KG1 (cell line): Measurements from ENCODE around the gene BPIFB3.
"Not testable (repeated sequence)": the region's sequence is repeated elsewhere in the genome, so short reads cannot be mapped to it uniquely, and the experiment has no call there.

ENCODE experiments used
- DNase-seq: peaks from one replicate; lab custom pipeline; 2025; lab: John Stamatoyannopoulos, UW

Gene BPIFB3

DNA sequence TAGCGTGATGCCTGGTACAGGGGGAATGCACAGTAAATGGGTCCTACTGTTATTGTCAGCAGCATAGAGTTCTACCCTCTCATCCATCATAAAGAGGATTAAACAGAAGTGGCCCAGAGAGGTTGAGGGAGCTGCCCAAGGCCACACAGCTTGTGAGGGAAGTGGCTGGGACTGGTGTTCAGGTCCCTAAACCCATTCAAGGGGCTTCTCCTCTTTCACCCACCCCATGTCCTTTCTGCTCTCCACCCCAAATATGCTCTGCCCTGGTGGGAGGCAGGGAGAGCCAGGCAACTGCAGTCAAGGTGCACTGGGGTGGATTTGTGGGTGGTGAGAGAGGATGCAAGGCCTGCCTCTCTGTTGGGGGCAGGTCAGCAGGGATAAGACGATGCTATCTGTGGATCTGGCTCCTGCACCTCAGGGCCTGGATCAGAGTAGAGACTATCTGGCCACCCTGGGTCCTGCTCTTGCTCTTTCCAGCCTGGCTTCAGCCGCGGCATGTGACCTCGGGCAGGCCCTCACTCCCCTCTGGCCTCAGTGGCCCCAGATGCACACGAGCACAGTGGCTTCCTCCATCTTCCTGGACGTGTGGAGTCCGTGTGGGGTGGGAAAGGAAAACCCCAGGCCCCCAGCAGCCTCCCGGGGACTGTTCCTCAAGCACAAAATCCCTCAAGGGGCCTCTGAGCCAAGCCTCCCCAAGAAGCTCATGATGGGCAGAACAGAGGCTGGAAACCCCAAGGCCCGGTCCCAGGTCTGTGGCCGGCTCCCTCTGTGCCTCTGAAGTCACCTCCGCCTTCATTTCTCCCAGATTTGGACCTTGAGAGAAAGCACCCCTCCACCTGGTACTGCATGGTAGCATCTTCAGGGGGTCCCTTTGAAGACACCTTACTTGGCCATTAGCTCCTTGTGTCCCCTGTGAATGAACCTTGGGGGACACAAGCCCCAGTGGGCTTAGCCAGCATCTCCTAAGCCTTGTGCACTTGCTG lies 25.6 kb upstream of the BPIFB3 start:
- DNase-seq = no peak

DNA sequence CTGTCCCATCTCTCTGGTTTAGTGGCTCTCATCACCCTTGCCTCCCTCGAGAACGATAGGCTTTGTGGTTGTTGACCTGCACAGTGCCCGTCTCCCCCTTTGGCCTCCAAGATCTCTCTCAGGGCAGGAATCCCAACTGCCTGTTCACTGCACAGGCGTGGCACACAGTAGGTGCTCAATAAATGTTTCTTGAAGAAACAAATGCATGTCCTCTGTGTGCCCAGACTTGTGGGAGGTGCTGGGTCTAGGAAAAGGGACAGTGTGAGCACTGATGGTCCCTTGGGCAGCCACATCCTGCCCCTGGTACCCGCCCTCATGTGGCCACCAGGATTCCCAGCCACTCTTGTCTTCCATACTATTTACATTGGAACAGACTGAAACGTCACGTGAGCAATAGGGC lies 24.8 kb upstream of the BPIFB3 start:
- DNase-seq = no peak

DNA sequence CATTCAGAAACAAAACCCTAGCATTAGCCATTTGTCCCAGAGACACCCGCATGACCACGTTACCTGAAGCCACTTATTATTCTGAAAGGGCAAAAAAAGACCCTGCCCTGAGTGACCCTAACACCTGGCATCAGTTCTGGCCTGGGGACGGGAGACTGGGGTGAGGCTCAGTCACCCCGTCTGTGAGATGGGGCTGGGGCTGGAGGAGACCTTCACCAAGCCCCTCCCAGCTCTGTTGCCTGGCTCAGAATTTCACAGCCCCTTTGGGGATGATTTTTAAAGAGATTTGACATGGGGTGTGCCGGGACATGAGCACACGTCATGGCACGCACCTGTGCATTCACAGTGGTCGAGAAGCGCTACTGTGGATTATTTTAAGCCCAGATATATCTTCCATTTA lies 23.6 kb upstream of the BPIFB3 start:
- DNase-seq = no peak

DNA sequence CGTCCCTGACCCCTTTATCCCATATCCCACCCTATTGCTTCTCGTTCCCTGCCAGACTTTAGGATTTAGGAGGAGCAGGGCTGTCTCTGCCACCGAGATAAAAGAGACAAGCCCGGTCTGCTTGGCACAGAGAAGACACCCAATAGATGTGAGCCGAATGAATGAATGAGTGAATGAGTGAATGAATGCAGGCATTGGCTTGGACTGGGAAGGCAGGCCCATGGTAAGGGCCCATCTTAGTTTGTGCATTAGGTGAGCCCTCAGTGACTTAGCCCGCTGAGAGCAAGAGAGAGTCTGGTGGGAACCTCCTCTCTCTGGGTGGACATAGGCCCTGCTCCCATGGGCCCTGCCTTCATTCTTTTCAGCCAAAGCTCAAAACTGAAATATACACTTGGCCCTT lies 23.1 kb upstream of the BPIFB3 start:
- no peak for DNase-seq

DNA sequence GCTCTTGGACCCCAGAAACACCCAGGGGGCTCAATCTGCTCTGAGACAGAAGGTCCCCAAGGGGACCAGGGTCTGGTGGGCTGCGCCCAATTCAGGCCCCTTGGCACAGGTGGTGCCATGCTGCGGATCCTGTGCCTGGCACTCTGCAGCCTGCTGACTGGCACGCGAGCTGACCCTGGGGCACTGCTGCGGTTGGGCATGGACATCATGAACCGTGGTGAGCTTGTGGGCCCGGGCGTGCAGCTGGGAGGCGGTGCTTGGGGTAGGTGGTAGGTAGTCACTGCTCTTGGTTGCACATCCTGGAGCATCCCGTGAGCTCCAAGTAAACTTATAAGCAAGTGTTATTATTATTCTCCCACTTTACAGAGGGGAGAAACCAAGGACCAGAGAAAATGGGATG lies 22.2 kb upstream of the BPIFB3 start, which contains the start of gene BPIFB6:
Gene BPIFB6, plus strand, starts transcription at position 118 of the 400 bp plus-strand sequence. Its CDS starts 0 bp downstream, at position 118.
- DNase-seq = no peak

DNA sequence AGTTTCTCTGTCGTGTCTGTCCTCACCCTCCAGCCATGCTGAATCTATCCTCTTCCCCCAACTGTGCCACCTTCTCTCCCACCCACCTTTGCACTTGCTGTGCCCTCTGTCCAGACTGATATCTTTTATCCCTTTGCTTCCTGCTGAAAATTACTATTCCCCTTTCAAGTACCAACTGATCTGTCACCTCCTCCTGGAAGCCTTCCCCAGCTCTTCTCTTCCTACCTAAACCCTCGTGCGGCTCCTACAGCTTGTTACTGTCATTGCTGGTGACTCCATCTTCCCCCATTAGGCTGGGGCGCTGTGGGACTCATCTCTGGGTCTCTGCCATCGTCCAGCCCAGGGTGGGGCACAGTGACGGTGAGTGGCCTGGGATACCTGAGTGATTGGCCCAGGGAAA lies 21.1 kb upstream of the BPIFB3 start:
- DNase-seq = no peak

DNA sequence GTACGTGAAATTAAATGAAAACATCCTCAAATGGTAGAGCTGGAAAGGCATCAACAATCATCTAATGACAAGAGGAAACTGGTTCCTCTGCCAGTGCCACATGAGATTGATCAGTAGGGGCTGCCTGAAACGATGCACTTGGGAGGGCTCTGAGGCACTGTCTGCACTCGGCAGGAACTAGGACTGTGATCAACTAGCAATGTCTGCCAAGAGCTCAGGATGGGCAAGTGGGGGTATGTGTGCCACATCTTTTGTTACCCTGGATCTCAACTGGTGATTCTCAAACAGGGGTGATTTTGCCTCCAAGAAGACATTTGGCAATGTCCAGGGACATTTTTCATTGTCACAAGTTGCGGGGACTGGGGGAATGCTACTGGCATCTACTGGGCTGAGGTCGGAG lies 20.3 kb upstream of the BPIFB3 start:
- DNase-seq = no peak

DNA sequence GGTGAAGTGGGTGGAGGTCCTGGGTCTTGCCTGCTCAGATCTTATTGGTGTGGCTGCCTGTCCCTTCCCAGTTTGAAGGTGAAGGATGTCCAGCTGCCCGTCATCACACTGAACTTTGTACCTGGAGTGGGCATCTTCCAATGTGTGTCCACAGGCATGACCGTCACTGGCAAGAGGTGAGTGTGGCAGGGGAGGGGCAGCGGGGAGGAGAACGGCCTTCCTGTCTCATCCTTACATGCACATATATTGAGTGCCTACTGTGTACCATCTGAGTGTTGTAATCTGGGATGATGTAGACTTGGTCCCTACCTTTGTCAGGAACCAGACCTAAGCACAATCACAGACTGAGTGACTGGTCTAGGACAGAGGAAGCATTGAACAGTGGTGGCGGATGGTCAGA lies 19.6 kb upstream of the BPIFB3 start:
- DNase-seq = no peak

DNA sequence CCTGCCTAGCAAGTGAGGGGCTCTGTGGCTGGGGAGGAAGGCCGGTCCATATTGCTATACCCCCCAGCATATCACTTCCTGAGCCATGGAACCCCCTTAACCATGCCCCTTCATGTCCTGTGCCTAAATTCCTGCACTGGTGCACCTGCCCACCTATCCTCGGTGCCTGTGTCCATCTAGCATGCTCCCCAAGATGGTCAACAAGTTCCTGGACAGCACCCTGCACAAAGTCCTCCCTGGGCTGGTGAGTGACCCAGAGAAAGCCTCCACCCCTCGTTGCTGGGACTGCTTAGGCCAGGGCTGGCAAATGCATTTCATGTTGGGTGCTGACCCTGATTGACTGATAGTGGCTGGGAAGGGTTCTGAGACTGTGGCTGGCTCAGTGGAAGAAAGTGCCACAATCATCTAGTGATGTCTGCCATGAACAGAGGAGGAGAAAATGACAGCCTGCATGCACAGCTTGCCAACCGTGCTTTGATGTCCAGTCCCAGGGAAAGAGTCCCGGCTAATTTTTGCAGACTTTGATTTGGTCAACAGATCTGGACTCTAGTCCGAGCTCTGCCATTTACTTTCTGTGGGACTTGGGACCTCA lies 18.7 kb upstream of the BPIFB3 start:
- no peak for DNase-seq

DNA sequence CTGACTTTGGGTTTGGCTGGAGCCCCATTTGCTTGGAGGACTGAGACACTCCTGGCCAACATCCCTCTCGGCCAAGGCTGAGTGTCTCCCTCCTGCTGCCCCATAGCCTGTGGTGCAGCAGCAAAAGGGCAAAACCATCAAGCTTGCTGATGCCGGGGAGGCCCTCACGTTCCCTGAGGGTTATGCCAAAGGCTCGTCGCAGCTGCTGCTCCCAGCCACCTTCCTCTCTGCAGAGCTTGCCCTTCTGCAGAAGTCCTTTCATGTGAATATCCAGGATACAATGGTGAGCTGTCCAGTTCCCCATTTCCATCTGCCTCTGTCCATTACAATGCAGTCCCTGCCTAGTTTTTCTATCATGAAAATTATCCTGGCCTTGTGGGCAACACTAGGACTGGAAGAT lies 16.2 kb upstream of the BPIFB3 start:
- DNase-seq = no peak

DNA sequence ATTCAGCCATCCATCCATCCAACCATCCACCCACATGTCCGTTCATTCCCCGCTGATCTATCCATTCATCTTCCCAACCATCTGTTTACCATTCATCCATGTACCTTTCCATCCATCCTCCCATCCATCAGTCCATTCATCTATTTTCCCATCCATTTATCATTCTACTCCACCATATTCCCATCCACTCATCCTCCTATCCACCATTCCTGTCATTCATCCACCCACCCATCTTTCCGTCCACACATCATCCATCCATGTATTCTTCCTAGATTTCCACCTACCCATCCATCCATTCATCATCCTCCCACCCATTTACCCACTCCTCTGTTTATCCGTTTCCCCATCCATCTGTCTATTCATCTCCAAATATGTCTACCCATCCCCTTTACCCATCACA lies 15.5 kb upstream of the BPIFB3 start:
- DNase-seq = no peak

DNA sequence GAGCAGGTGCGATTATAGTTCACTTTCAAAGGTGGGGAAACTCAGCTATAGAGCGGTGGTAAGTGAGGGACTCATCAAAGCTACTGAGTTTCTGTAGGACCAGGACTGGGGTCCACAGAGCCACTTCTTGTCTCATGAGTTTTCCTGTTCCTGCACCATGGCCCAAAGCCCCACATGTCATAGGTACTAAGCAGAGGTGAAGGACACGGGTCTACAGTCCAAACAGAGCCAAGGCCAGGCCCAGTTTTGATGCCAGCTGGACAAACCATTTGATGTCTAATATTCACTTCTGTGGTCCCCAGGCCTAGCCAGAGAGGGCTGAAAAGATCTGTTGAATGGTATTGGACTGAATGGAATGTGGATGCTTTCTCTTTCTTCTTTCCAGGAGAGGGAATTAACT lies 11.3 kb upstream of the BPIFB3 start:
- no peak for DNase-seq

DNA sequence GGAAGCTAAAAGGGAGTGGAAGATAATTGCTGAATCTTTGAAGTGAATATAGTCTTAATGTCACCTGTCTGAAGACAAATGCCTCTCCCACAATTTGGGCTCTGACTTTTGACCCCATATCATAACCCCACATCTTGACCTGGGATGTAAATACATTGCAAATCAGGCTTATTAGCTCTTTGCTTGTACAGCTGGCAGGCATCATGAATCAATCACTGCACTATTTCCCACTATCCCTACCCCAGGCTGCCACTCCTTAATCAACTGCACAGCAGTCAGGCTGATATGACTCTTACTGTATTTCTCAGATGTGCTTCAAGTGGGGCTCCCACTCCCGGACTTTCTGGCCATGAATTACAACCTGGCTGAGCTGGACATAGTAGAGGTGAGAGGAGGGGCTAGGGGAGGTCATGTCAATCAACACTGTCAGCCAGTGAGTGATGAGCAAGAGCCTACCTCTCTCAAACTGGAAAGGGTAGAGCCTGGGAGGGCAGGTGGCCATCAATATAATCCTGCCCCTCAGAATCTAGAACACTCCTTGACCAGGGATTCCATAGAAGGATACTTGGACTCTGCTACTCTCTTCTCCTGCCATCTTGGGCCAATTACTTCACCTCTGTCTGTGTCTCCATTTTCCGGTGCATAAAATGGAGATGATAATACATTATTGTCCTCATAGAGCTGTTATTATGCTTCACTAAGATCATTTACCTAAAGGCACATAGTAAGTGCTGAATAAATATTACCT lies 10.5 kb upstream of the BPIFB3 start:
- no peak for DNase-seq

DNA sequence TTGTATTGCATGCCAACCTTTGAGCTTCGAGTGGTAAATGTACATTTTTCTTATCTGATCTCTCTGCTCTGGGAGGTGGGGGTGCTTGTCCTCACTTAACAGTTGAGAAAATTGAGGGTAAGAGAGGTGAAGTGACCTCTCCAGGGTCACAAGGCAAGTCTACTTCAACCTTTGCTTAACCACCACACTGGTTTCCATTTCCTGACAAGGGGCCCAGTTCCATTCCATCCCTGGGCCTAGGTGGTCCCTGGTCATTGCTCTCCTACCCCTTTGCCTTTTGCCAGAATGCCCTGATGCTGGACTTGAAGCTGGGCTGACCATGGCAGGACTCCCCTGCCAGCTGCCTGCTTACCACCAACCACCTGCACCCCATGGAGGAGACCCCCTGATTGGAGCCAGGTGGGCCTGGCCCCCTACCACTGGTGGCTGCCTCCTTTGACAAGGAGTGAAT lies 9.9 kb upstream of the BPIFB3 start:
- DNase-seq = no peak

DNA sequence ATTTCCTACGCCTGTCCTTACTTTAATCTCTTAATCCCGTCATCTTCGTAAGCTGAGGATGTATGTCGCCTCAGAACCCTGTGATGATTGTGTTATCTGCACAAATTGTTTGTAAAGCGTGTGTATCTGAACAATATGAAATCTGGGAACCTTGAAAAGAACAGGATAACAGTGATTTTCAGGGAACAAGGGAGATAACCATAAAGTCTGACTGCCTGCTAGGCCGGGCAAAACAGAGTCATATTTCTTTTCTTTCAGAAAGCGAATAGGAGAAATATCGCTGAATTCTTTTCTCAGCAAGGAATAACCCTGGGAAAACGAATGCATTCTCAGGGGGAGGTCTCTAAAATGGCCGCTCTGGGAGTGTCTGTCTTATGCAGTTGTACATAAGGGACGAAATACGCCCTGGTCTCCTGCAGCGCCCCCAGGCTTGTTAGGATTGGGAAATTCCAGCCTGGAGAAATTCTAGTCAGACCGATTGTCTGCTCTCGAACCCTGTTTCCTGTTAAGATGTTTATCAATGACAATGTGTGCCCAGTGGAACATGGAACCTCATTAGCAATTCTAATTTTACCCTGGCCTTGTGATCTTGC lies 8.5 kb upstream of the BPIFB3 start:
- not testable (repeated sequence) for DNase-seq

DNA sequence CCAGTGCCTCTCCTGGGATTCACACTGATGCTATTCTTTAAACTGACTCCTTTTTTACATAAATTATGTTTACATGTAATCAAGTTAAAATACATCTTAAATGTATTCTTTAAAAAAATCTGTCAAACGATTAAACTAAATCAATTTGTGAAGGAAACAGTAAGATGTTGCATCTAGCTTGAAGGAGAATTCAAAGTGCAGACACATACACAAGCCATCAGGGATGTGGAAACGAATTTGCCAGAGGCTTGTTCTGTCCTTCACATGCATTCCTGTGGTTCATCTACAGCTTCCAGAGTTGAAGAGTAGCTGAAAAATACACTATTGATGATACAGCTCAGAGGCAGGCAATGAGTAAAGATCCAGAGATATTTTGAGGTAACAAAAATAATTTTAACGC lies 7.3 kb upstream of the BPIFB3 start:
- DNase-seq = no peak

DNA sequence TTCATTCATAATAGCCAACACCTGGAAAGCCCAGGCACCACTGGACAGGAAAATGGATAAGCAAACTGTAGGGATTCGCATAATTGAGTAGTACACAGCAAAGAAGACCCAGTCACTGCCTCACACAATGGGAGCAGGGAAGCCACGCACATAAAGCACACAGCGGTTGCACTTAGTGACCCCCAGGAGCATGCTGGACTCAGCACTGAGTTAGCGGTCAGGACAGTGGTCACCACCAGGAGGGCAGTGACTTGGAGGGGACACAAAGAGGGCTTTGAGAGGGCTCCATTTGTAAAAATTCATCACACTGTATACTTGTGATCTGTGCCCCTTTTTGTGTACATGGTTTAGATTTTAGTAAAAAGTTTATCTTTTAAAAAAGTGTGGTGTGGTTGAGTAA lies 2.4 kb upstream of the BPIFB3 start:
- no peak for DNase-seq

DNA sequence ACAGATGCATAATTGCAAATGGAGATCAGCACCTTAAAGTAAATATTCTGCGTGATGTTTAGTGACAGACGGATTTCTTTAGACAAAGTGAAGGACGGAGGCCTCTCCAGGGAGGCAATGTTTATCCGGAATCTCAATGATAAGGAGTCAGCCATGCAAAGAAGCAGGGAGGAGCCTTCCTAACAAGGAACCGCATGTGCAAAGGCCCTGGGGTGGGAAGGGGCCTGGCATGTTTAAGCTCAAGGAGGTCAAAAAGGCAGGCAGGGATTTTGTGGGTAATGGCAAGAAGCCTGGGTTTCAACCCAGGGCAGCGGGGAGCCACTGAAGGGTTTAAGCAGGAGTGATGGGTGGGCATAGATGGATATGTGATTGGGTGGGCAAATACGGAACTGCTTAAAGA lies 678 bp downstream of the BPIFB3 start:
- no peak for DNase-seq

DNA sequence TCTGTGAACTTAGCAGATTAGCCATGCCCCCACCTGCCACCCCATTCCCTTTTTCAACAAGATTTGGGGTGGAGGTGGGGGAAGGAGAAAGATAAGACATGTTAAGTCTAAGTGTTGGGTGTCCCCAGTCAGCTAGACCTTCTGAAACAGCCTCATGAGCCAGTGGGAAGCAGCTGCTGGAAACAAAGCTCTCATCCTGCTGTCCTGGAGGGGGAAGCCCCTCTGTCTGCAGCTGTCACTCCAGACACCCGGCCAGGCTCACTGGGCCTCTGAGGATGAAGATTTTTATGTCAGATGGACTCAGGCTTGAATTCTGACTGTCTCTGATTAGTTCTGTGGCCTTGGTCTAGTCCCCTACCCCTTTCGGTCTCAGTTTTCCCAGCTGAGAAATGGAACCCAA lies 1.1 kb downstream of the BPIFB3 start:
- DNase-seq = no peak

DNA sequence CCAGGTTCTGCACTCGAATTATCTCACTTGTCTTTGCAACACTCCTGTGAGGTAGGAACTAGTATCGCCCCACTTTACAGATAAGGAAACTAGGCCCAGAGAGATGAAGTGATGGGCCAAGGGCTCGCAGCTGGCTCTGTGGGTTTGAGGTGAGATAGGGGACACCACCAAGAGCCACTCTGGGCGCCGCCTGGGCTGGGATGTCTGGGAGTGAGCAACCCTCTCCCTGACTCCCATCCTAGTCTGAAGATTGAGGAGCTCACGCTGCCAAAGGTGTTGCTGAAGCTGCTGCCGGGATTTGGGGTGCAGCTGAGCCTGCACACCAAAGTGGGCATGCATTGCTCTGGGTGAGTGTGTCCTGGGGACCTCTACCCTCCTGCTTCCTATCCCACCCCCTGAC lies 5.4 kb downstream of the BPIFB3 start:
- DNase-seq = no peak

DNA sequence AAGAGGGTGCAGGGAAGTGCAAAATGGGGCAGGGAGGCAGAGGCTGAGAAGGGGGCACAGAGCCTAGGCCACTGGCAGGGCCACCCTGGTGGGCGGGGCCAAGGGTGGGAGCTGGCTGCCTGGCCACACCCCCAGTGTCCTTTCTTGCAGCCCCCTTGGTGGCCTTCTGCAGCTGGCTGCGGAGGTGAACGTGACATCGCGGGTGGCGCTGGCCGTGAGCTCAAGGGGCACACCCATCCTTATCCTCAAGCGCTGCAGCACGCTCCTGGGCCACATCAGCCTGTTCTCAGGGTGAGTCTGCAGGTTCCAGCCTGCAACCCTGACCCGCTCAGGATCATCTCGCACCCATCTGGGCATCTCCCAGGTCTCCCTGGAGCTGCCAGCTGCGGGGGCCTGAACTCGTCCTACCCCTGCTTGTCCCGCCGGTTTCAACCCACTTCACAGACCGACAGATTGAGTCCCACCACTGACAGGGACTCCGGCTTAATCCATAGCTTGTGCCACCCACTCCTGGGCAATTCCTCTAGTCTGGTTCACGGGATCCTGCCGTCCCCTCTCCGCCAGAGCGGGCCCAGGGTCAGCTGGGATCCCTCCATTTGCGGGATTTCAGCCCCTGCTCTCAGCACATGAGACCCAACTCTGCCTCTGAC lies 6.2 kb downstream of the BPIFB3 start:
- no peak for DNase-seq

DNA sequence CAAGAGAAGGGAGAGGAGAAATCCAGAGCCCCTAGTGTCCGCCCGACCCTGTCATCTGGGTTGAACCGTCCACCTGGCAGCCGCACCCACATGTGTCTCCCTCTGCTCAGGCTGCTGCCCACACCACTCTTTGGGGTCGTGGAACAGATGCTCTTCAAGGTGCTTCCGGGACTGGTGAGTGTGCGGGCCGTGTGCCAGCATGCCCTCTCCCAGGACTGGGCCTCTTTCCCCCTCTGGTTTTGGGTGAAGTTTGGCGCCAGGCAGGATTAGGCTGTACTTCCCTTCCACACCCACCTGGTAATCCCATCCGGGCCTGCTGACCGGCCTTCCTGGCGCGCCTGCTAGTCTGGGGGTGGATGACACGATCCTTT lies 7.9 kb downstream of the BPIFB3 start:
- no peak for DNase-seq
